Raji (cell line): ENCODE measurements around the gene TRIM26.

Experiments used
- POLR2A ChIP-seq: IDR thresholded peaks from 2 replicates; pipeline ENCODE4 v1.6.1; 2011; ENCODE audit warnings: low read depth, low read length, control low read depth; ENCODE audit not compliant: insufficient read depth

TRIM26 gene

DNA sequence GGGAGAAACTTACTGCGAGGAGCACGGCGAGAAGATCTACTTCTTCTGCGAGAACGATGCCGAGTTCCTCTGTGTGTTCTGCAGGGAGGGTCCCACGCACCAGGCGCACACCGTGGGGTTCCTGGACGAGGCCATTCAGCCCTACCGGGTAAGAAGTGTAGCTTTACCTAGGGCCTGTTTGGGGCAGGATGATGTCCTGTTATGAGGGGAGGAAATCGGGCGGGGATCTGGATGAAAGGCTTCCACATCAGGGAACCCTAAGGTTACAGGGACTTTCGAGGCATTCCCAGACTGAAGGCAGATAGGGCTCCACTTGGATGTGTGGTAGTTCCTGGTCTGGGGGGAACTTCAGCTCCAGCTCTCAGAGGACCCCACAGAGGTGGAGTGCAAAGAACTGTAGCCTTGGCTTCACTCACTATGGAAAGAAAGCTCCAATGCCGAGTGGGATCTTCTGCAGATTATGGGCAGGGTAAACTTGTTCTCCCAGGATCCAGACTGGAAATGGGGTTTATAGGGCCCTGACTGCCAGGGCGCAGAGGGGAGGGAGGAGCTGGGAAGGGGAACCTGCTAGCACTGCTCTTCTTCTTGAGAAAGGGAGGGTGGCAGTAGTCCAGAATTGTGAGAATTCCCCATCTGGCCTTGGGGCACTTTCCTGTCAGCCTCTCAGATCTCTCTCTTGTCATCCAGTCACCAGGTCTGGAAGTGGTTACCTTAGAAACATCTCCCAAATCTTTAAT is 49.1 kb downstream of the TRIM26 start:
- TF ChIP-seq POLR2A, result no peak

GRCh38 chr6:30163090-30163917 is 49.9 kb downstream of the TRIM26 start, which contains the start of gene TRIM15:
Gene TRIM15, plus strand, starts transcription at chr6:30163546. Its CDS starts 139 bp downstream, at chr6:30163685.
- TF ChIP-seq POLR2A, result no peak

- no peak for TF ChIP-seq POLR2A
Measured at GRCh38 chr6:30162265-30163089, 50.7 kb downstream of the TRIM26 start.

DNA sequence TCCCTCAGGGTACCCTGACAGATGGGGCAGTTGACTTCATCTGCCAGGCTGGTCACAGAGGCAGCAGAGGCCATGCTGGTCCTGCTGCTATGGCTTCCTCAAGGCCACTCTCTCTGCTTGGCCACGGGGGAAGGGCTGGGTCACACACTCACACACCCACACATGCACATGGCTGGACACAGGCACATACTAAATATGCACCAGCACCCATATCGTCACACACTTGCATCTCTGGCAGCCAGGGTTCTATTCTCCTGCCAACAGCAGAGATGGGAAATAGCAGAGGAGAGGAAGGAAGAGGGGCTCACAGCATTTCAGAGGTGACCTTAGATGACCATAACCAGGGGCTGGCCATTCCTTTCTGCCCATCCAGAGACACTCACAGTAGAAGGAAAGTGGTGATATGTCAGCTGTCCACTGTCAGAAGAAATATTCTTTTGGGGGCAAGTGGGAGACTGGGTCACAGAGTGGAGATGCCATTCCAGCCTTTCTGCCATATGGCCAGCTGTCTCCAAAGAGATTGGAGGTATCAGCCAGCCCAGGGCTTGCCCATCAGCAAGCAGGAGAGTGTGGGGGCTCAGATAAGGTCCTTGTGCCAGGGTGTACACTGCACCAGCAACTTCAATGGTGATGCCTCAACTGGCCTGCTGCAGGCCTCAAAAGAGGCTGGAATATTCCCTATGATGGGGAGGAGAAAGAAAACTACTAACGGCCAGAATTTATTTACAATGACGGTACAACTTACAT is 52.2 kb downstream of the TRIM26 start, which contains the start of gene TRIM10:
TRIM10 (minus strand) TSS at position 427 of the 747 bp plus-strand sequence; CDS start at position 74, 353 bp downstream.
- no peak for TF ChIP-seq POLR2A

- no peak for TF ChIP-seq POLR2A
Measured at GRCh38 chr6:30160008-30160784, 53.0 kb downstream of the TRIM26 start.

GRCh38 chr6:30158475-30159040 is 54.6 kb downstream of the TRIM26 start:
- TF ChIP-seq POLR2A, result no peak

GRCh38 chr6:30157999-30158398 is 55.2 kb downstream of the TRIM26 start:
- TF ChIP-seq POLR2A, result no peak

GRCh38 chr6:30157581-30157980 is 55.6 kb downstream of the TRIM26 start:
- no peak for TF ChIP-seq POLR2A

DNA sequence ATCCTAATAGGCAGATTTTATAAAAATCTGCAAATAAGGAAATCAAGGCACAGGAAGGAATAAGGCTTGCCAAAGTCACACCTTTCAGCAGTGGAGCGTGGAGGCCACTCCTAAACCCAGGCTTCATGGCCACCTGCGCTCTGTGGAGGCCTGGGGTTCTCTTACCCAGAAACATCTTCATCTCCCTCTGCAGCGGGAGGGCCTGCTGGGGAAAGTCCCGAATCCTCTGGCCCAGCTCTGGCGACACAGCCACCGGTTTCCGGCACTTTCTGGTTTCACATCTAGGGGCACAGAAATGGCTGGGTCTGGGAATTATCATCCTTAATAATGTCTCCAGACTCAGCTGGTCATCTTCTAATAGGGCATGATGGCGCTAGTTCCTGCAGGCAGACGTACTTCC is 56.4 kb downstream of the TRIM26 start:
- TF ChIP-seq POLR2A, result no peak

DNA sequence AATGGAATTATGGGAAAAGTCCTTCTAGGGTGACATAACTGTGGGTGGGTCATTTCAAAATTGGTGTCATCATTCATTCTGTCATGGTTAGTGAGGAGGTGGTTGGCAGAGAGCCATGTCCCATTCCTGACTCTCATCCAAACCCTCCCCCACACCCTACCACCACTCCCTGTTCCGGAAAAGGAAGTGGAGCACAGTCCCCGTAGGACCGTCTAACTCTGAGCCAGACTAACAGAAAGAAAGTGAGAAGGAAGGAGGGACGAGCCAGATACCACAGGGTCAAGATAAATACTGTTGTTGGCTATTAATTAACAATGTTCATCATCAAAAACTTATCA is 57.0 kb downstream of the TRIM26 start:
- TF ChIP-seq POLR2A, result no peak

GRCh38 chr6:30155520-30156261 is 57.5 kb downstream of the TRIM26 start:
- no peak for TF ChIP-seq POLR2A

DNA sequence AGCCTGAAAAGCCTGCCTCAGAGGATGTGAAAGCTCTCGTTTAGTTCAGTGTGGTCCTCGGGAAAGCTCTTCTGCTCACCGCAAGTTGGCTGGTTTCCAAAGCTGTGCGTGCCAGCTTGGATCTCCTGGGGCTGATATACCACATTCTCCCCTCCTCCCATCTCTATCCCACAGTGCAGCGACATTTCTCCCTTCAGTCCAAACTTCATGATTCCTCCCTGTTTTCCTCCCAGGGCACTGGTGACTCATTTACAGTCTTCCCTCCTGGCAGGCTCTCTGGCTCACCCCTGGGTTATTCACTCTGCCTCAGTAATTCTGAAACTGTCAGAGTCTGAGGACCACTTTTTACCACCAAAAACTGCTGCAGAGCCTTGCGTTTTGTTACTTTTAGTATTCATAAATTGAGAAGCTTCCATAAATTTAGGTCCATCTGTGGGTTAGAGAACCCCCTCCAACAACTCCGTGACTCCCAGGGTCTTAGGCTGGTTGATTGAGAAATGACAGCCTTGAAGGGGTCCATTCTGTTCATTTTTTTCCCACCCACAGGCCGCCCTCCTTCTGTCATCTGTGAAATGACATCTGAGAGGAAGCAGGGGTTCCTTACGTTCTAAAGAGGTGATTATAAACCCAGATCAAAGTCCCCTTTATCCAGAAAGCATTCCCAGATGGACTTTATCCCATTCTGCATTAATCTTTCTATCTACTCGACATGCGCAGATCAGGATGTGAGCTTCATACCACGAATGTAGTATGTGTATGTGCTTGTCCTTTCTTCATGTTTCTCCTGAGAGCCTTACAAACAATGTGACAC is 58.3 kb downstream of the TRIM26 start:
- no peak for TF ChIP-seq POLR2A

DNA sequence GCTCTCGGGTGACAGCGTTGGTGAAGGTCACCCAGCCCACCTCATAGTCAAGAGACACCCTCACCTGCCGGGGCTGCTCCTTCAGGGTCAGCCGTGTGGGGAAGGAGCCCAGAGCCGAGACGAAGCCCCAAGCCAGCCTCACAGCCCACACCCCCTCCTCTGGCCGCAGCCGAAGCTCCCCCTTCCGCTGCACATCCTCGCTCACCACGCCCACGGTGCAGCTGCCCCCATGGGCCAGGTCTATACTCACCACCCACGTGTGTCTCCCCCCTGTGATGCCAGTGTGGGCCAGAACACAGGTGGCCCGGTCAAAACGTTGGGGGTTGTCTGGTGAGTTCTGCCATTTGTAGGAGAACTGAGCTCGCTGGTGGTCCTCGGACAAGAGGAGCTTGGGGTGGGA is 59.1 kb downstream of the TRIM26 start:
- TF ChIP-seq POLR2A, result no peak
